ENCODE data around the gene INTS11.

Gene INTS11

GRCh38 chr1:1311107-1312104 lies 13.1 kb downstream of the INTS11 start:
- intact Hi-C loops (cut with DNase I; ENCODE audit: low total_unique reads), result no loop called here
- Histone ChIP-seq H3K27ac (no peak overlapping the region), H3K36me3 (peaks cover 36 to 57% (median 57%) of the 10 kb centered on the region in 3 donors), H3K4me3 (no peak overlapping the region), H3K9me3 (no peaks in the 10 kb centered on the region), H3K27me3 (no peaks in the 10 kb centered on the region), H3K4me1 (peaks cover 0 to 29% (median 23%) of the 10 kb centered on the region in 4 donors)
- no peak for TF ChIP-seq CTCF (IDR thresholded peaks at IDR 0.05)
- DNase-seq, result no peak

- no peak for TF ChIP-seq CTCF (IDR thresholded peaks at IDR 0.05)
- no peak overlapping the region for H3K4me3 ChIP-seq
- intact Hi-C loops (cut with DNase I; ENCODE audit: low total_unique reads), result no loop called here
- H3K9me3 ChIP-seq, result no peaks in the 10 kb centered on the region
- peaks cover 36 to 50% (median 49%) of the 10 kb centered on the region in 3 donors for H3K36me3 ChIP-seq
- no peak for DNase-seq
- peaks cover 0 to 38% (median 32%) of the 10 kb centered on the region in 4 donors for H3K4me1 ChIP-seq
- H3K27ac ChIP-seq, result peak overlapping the region in 1 of 2 donors; percentile 97
- no peaks in the 10 kb centered on the region for H3K27me3 ChIP-seq
Observed at GRCh38 chr1:1310476-1311053, 13.9 kb downstream of the INTS11 start.

GRCh38 chr1:1310109-1310385 lies 14.4 kb downstream of the INTS11 start:
- no peaks in the 10 kb centered on the region for H3K9me3 ChIP-seq
- peaks cover 36 to 47% (median 45%) of the 10 kb centered on the region in 3 donors for H3K36me3 ChIP-seq
- peak overlapping the region in 1 of 2 donors; percentile 97 for H3K27ac ChIP-seq
- no peak overlapping the region for H3K4me3 ChIP-seq
- no peak for DNase-seq
- H3K4me1 ChIP-seq, result peaks cover 0 to 43% (median 37%) of the 10 kb centered on the region in 4 donors
- no peak for TF ChIP-seq CTCF (IDR thresholded peaks at IDR 0.05)
- H3K27me3 ChIP-seq, result no peaks in the 10 kb centered on the region
- intact Hi-C loops (cut with DNase I; ENCODE audit: low total_unique reads), result no loop called here

- TF ChIP-seq CTCF (IDR thresholded peaks at IDR 0.05), result no peak
- DNase-seq, result peak; percentile 44 to 78
- Histone ChIP-seq H3K4me1 (peaks cover 0 to 48% (median 42%) of the 10 kb centered on the region in 4 donors), H3K27ac (peak overlapping the region; percentile 92 to 97), H3K27me3 (no peaks in the 10 kb centered on the region), H3K9me3 (no peaks in the 10 kb centered on the region), H3K4me3 (peak overlapping the region; percentile 80 to 94), H3K36me3 (peaks cover 30 to 41% (median 39%) of the 10 kb centered on the region in 3 donors)
- intact Hi-C loops (cut with DNase I; ENCODE audit: low total_unique reads), result no loop called here
Observed at GRCh38 chr1:1309251-1310108, 15.0 kb downstream of the INTS11 start.

GRCh38 chr1:1308756-1309250 lies 15.7 kb downstream of the INTS11 start:
- peaks cover 26 to 34% (median 33%) of the 10 kb centered on the region in 3 donors for H3K36me3 ChIP-seq
- peak overlapping the region; percentile 92 to 97 for H3K27ac ChIP-seq
- no peaks in the 10 kb centered on the region for H3K27me3 ChIP-seq
- intact Hi-C loops (cut with DNase I; ENCODE audit: low total_unique reads), result no loop called here
- TF ChIP-seq CTCF (IDR thresholded peaks at IDR 0.05), result no peak
- H3K9me3 ChIP-seq, result no peaks in the 10 kb centered on the region
- peak overlapping the region; percentile 80 to 94 for H3K4me3 ChIP-seq
- H3K4me1 ChIP-seq, result peaks cover 0 to 55% (median 48%) of the 10 kb centered on the region in 4 donors
- DNase-seq, result no peak
